Measurements from ENCODE around the gene RAMP1.

- TF ChIP-seq POLR2A (IDR thresholded peaks at IDR 0.05) = peak; percentile 14
- TF ChIP-seq CTCF (IDR thresholded peaks at IDR 0.05) = no peak
These were observed 29.0 kb downstream of the RAMP1 start for GRCh38 chr2:237888389-237888788.
